Spleen (tissue), 7 donors: Measurements from ENCODE around the gene FBXO41.

Experiments used
- POLR2A ChIP-seq, 3 donors: fragments of 450-650 bp; IDR thresholded peaks; one replicate each; pipeline ENCODE4 v1.5.1; 2017; ENCODE audit warnings: antibody characterized with exemption in 3 of 3, mild to moderate bottlenecking in 1 of 3
- POLR2AphosphoS5 ChIP-seq, 3 donors: sonication (generic); formaldehyde crosslinking; IDR thresholded peaks; one replicate each; pipeline ENCODE4 v1.5.1; 2017; ENCODE audit warnings: antibody characterized with exemption in 3 of 3
- TF ChIP-seq, protein P1 (sequence below), 11 experiments: fragments of 200-600 bp in 7 of 11; fragments of 450-650 bp in 4 of 11; sonication (generic) in 4 of 11; IDR thresholded peaks in 8 of 11; conservative IDR thresholded peaks in 3 of 11; 1 replicate in 7 of 11; 2 replicates in 4 of 11; pipeline versions ENCODE4 v1.4.0 to v1.8.0; 2016 to 2021; ENCODE audit warnings: antibody characterized with exemption in 11 of 11, inconsistent platforms in 4 of 11, mild to moderate bottlenecking in 1 of 11
- donor health status: DM: no; HTN: no; CAD: no; lungs with moderate emphysema.
- donor health status: DM: no; HTN: no; CAD: no.
- donor health status: DM: no; HTN: no; CAD: no.

DNA sequence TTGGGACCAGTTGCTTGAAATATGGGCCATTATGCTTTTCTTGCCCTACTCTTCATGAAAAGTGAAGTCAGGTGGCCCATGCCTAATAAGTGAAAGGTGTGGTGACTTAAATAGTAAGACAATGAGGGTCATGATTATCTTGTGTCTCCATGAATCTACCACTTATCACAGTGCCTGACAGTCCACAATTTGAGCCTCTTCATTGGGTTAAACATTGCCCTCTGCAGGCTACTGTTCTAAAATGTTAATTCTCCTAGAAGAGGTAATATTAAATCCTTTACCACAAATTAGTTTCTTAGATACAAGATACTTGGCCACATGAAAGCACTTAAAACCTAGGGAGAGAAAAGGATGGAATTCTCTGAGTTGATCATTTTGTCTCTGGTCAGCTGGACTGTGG is 5.0 kb upstream of the FBXO41 start:
- TF ChIP-seq, protein P1, sequence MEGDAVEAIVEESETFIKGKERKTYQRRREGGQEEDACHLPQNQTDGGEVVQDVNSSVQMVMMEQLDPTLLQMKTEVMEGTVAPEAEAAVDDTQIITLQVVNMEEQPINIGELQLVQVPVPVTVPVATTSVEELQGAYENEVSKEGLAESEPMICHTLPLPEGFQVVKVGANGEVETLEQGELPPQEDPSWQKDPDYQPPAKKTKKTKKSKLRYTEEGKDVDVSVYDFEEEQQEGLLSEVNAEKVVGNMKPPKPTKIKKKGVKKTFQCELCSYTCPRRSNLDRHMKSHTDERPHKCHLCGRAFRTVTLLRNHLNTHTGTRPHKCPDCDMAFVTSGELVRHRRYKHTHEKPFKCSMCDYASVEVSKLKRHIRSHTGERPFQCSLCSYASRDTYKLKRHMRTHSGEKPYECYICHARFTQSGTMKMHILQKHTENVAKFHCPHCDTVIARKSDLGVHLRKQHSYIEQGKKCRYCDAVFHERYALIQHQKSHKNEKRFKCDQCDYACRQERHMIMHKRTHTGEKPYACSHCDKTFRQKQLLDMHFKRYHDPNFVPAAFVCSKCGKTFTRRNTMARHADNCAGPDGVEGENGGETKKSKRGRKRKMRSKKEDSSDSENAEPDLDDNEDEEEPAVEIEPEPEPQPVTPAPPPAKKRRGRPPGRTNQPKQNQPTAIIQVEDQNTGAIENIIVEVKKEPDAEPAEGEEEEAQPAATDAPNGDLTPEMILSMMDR (IDR thresholded peaks at IDR 0.05 in 8 of 11, conservative IDR thresholded peaks at IDR 0.05 in 3 of 11) = no peak
- TF ChIP-seq POLR2A (IDR thresholded peaks at IDR 0.05) (no peak), POLR2AphosphoS5 (IDR thresholded peaks at IDR 0.05) (no peak)
